ENCODE data around the gene FOXN4.

FOXN4 gene

DNA sequence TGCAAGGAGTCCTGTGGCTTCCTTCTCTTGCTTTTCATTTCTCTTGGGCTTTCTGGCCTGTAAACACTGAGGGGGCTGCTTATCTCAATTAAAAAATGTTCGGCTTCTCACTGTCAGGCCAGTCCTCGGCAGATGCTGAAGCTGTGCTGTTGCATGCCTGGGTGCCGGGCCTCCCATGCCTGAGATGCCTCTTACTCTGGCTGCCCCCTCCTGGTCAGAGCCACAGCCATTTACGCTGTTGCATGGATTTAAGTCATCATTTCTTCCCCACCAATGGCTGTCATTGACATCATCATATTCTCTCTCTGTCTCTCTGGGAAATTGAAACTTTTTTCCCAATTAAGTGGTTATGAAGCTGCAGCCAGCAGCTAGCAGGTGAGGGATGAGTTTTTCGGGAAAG, 53.7 kb downstream of the FOXN4 start:
- Histone ChIP-seq H2AFZ (no peak overlapping the region), H3K36me3 (ENCODE audit: control insufficient read depth, insufficient read depth, low read length) (no peaks in the 10 kb centered on the region), H3K4me2 (ENCODE audit: low read length) (no peak overlapping the region), H3K27me3 (ENCODE audit: control insufficient read depth, insufficient read depth, low read length) (no peaks in the 10 kb centered on the region), H3K4me1 (peaks cover 3% of the 10 kb centered on the region), H3K4me3 (ENCODE audit: low read depth, low read length) (no peak overlapping the region), H3K9ac (no peak overlapping the region), H3K27ac (no peak overlapping the region), H3K79me2 (no peaks in the 10 kb centered on the region), H3K9me3 (ENCODE audit: control insufficient read depth, low read length) (no peaks in the 10 kb centered on the region)
- no peak for TF ChIP-seq CTCF (IDR thresholded peaks at IDR 0.05)

DNA sequence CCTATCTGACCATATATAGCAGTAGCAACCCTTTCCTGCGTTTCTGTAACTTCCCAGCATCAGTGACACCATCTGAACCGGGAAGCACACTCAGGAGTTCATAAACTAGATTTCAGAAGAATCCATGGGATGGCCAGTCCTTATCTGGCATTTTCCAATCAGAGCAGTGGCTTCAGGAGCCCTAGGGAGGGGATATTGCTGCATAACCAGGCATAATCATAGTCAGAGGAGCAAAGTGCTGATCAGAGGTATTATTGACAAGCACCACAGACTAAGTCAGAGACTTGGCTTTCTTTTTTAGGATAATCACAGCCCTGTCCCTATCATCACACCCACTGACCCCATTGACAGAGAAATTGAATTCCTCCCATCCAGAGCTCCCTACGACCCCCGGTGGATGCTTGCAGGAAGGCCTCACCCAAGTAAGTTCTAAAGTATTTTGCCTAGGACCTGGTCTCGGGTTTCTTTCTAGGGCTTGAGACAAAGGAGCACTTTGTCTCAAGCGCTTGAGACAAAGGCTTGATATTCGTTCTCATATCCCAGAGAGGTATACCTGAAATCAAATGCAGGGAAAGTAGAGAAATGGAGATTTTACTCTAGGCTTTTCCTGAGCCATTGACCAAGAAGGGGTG, 55.1 kb downstream of the FOXN4 start:
- no peak overlapping the region for H3K9ac ChIP-seq
- no peaks in the 10 kb centered on the region for H3K36me3 ChIP-seq (ENCODE audit: control insufficient read depth, insufficient read depth, low read length)
- no peaks in the 10 kb centered on the region for H3K79me2 ChIP-seq
- H3K4me3 ChIP-seq (ENCODE audit: low read depth, low read length) = no peak overlapping the region
- no peaks in the 10 kb centered on the region for H3K9me3 ChIP-seq (ENCODE audit: control insufficient read depth, low read length)
- no peak overlapping the region for H3K27ac ChIP-seq
- H3K4me2 ChIP-seq (ENCODE audit: low read length) = no peak overlapping the region
- no peaks in the 10 kb centered on the region for H3K27me3 ChIP-seq (ENCODE audit: control insufficient read depth, insufficient read depth, low read length)
- TF ChIP-seq CTCF (IDR thresholded peaks at IDR 0.05) = no peak
- no peak overlapping the region for H2AFZ ChIP-seq
- peaks cover 8% of the 10 kb centered on the region for H3K4me1 ChIP-seq

DNA sequence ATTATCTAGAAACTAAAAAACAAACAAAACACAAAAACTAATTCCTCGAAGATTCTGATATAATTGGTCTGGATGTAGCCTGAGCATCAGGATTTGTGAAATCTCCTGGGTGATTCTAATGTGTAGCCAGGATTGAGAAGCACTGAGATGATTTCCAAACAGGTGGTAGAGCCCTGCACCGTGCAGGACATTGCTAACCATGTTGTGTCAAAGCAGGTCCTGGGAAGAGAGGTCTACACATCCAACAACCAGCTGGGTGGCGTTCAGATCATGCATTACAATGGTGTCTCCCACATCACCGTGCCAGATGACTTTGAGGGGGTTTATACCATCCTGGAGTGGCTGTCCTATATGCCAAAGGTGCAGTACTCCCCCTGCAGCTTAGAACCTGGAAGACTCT, 56.3 kb downstream of the FOXN4 start:
- H2AFZ ChIP-seq = no peak overlapping the region
- no peak for TF ChIP-seq CTCF (IDR thresholded peaks at IDR 0.05)
- H3K9ac ChIP-seq = no peak overlapping the region
- H3K27me3 ChIP-seq (ENCODE audit: control insufficient read depth, insufficient read depth, low read length) = no peaks in the 10 kb centered on the region
- H3K36me3 ChIP-seq (ENCODE audit: control insufficient read depth, insufficient read depth, low read length) = no peaks in the 10 kb centered on the region
- H3K79me2 ChIP-seq = no peaks in the 10 kb centered on the region
- H3K27ac ChIP-seq = no peak overlapping the region
- H3K4me3 ChIP-seq (ENCODE audit: low read depth, low read length) = no peak overlapping the region
- no peaks in the 10 kb centered on the region for H3K9me3 ChIP-seq (ENCODE audit: control insufficient read depth, low read length)
- peaks cover 8% of the 10 kb centered on the region for H3K4me1 ChIP-seq
- no peak overlapping the region for H3K4me2 ChIP-seq (ENCODE audit: low read length)

DNA sequence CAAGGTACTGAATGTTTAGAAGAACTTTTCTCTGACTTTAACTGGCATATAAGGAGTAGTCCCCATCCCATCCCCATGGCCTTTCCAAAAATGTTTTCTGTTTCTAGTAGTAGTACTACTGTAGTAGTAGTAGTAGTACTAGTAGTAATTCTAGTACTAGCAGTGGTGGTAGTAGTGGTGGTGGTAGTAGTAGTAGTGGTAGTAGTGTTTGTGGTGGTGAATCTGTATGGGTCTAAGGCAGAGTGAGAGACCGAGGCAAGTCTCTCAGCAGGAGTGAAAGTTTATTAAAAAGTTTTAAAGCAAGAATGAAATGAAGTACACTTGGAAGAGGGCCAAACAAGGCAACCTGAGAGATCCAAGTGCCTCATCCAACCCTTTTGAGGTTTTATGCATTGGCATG, 58.6 kb downstream of the FOXN4 start:
- Histone ChIP-seq H3K4me1 (peaks cover 8% of the 10 kb centered on the region), H2AFZ (no peak overlapping the region), H3K4me3 (ENCODE audit: low read depth, low read length) (no peak overlapping the region), H3K79me2 (no peaks in the 10 kb centered on the region), H3K27me3 (ENCODE audit: control insufficient read depth, insufficient read depth, low read length) (no peaks in the 10 kb centered on the region), H3K9me3 (ENCODE audit: control insufficient read depth, low read length) (no peaks in the 10 kb centered on the region), H3K27ac (no peak overlapping the region), H3K4me2 (ENCODE audit: low read length) (no peak overlapping the region), H3K9ac (no peak overlapping the region), H3K36me3 (ENCODE audit: control insufficient read depth, insufficient read depth, low read length) (no peaks in the 10 kb centered on the region)
- TF ChIP-seq CTCF (IDR thresholded peaks at IDR 0.05) = no peak

Measured in parathyroid adenoma (tissue), 2 donors.